Measurements from ENCODE around the gene ATP6V1C2.
A peak's percentile ranks its signal among the peaks of the same experiment; 100 is the strongest.
"Not testable (repeated sequence)": the region's sequence is repeated elsewhere in the genome, so short reads cannot be mapped to it uniquely, and the experiment has no call there.

The ATP6V1C2 gene

DNA sequence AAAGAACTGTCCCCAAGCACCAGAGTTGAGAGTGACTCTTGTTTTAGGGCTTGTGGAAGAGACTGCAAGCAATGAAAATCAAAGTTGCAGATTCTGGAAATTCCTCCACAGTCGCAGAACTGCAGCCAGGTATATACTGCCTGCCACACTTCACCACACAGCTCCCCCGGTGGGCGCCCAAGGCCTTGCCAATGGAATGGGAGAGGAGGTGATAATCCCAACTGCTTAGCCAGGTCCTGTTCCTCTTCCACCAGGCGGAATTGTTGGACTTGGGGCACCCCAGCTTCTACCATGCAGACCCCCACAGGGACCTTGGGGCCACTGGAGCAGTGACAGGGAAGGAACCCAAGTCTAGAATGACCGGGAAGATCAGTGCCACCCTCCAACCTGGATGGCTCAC lies 96.0 kb downstream of the ATP6V1C2 start:
- DNase-seq: peak in 1 of 2 donors; percentile 34

DNA sequence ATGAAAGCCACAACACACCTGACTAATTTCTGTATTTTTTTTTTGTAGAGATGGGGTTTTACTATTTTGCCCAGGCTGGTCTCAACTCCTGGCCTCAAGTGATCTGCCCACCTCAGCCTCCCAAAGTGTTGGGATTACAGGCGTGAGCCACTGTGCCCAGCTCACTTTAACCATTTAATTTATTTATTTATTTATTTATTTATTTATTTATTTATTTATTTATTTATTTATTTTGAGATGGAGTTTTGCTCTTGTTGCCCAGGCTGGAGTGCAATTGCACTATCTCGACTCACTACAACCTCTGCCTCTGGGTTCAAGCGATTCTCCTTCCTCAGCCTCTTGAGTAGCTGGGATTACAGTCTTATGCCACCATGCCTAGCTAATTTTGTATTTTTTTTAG lies 96.9 kb downstream of the ATP6V1C2 start:
- DNase-seq: not testable (repeated sequence)

DNA sequence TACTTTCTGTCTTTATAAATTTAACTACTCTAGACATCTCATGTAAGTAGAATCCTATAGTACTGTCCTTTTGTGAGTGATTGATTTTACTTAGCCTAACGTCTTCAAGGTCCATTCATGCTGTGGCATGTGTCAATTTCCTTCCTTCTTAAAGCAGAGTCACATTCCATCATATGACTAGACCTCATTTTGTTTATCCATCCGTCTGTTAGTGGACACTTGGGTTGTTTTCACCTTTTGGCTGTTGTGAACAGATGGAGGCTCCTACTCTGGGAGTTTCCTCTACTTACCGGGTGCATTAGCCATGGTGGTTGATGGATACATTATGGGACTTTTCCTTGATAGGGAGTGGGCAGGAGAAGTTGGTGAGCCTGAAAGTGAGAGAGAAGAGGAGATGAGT lies 97.6 kb downstream of the ATP6V1C2 start:
- DNase-seq: no peak

DNA sequence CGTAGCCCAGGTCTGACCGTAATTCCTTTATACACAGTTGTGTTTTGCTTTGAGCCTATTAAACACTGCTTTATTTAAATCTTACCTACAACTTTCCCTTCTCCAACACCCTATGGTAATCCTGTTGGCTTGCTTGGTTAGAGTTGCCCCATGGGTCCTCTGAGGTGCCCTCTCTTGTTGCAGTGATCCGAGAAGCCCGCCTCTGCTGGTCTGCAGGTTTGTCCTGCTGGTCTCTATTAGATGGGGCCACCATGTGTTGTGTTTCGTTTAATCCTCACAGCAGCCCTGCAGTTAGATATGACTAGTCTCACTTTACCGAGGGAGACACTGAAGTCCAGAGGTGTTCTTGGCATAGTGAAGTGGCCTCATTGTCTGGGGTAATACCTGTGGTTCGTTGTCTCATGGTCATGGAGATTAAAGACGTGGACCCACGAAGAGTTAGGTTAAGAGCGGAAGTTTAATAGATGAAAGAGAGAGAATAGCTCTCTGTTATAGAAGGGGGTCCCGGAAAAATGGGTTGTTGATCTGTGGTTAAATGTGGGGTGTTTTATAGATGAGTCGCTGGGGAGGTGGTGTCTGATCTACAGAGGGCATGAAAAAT lies 98.4 kb downstream of the ATP6V1C2 start:
- no peak for DNase-seq

DNA sequence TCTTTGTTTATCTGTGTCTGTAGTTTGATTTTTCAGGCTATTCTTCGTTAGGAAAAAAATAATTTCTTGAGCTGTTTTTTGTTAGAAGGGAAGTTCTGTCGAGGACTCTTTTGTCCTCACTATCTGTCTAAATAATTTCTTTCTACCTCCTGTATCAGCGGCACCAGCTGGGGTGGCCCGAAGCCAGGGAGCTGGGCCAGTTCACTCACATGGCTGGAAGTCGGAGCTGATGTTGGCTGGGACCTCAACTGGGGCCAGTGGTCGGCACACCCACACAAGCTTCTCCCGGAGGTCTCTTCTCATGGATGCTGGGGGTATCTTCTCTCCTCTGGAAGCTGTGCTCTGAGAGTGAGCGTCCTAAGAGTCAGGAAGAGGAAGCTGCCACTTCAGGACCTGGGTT lies 99.1 kb downstream of the ATP6V1C2 start:
- no peak for DNase-seq

DNA sequence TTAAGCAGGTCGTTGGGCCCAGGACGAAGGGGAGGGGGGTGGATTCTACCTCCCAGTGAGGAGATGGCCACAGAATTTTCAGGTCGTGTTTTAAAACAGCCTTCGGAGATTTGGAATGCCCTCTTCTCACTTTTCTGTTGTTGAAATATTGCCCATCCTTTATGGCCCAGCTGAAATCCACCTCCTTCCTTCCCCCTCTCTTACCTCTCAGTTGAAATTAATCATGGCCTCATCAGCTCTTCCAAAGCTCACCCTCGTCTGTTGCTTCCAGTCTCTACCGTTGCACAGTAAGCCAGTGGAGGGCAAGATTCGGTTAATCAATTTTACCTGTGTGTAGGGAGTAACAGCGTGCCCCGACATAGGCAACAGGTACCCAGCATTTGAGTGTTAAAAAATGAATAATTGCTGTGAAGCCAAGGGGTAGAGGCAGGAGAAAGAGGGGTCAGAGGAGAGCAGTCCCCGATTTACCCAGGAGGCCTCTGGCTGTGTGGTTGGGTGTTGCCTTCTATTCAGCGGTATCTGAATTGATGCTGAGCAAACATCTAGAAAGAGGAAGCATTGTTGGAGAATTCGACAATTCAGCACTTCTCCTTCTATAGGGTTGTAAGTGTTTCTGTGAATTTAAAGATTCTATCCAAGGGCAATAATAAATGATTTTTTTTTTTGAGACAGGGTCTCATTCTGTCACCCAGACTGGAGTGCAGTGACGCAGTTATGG lies 99.7 kb downstream of the ATP6V1C2 start:
- DNase-seq: no peak

DNA sequence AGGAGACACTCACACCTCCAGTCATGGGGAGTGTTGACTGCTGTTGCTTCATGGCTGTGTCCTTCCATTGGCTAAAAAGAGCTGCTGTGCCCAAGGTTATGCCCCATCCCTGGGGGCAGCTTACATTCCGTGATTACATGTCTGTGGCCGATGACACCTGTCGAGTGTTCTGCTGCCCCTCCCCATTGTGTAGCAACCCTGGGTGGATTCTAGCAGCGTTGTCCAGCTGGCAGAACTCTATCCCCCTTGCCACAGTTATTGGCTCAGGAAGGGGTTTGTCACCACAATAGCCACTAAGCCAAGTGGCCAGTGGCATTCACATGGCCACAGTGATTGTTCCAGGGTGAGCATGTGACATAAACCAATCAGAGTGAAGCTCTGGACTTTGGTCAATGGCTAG lies 102.8 kb downstream of the ATP6V1C2 start:
- no peak for DNase-seq

DNA sequence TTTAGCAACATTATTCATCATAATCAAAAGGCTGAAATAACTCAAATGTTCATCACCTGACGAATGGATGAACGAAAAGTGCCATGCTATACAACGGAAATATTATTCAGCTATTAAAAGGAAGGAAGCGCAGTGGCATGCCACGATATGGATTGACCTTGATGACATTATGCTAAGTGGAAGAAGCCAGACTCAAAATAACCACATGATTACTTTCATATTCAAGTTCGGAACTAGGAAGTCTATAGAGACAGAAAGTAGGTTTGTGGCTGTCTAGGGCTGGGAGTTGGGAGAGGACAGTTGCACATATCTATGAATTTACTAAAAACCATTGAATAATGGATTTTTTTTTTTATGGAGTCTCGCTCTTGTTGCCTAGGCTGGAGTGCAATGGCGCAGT lies 104.6 kb downstream of the ATP6V1C2 start:
- DNase-seq: no peak

DNA sequence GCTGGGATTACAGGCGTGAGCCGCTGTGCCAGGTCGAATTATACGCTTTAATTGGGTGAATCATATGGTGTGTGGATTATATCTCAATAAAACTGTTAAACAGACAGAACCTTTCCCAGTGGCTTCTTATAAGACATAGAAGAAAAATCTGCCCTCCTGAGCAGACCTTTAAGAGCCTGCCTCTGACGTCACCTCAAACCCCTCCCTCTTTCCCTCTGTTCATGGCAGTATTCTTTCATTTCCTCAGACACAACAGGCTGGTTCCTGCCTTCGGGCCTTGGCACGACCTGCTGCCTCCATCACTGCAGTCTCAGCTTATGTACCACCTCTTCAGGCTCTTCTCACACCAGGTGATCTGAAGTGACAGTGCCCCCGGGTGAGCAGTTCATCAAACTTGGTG lies 105.2 kb downstream of the ATP6V1C2 start:
- DNase-seq: no peak

DNA sequence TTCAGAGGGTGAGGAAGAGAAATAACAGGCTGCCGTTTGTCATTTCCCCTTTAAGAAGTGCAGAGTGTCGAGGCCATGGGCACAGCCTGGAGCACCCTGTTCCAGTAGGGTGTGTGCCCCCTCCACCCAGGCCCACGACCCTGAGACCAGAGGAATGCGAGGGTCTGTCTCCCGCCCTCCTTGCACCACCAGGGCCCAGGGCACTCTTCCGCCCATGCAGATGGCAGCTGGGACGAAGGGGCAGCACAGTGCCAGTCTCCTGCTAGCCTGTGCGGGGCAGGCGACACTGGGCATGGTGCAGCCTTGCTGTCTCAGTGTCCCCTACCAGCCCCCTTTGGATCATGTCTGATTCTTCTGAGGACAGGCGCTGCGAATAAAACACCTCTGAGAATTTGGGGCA lies 106.9 kb downstream of the ATP6V1C2 start:
- DNase-seq: no peak

DNA sequence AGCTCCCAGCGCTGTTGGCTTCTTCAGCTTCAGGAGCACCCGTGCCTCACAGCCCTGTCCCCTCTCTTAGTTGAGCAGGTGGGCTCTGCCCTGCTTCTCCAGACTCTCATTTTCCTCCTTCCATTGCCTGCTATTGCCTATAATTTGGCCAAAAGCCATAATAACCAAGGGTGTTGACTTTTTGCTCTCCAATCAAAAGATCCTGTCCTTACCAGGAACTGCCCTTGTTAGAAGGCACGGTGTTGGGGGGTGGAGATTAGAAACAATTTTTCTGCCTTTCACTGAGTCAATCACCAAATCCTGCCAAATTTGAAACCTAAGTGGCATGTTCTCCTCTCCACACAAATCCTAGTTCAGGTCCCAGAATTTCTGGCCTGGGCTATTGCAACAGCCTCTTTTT lies 107.9 kb downstream of the ATP6V1C2 start:
- no peak for DNase-seq

DNA sequence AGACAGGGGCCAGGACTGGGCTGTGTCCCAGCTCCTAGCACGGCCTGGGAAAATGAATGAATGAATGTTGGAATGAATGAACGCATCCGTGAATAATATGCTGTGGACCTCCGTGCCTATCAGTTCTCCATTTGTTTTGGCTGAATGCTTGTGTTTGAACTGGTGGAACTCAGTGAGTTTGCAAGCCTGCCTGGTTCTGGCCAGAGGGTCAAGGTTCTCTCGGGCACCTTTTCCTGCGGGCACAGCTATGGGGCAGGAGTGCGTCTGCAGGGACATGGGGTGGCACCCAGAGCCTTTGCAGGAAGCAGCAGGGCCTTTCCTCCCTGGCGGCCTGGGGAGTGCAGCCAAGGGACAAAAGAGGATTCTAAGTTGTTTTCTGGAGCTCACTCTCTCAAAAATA lies 108.8 kb downstream of the ATP6V1C2 start:
- DNase-seq: no peak

DNA sequence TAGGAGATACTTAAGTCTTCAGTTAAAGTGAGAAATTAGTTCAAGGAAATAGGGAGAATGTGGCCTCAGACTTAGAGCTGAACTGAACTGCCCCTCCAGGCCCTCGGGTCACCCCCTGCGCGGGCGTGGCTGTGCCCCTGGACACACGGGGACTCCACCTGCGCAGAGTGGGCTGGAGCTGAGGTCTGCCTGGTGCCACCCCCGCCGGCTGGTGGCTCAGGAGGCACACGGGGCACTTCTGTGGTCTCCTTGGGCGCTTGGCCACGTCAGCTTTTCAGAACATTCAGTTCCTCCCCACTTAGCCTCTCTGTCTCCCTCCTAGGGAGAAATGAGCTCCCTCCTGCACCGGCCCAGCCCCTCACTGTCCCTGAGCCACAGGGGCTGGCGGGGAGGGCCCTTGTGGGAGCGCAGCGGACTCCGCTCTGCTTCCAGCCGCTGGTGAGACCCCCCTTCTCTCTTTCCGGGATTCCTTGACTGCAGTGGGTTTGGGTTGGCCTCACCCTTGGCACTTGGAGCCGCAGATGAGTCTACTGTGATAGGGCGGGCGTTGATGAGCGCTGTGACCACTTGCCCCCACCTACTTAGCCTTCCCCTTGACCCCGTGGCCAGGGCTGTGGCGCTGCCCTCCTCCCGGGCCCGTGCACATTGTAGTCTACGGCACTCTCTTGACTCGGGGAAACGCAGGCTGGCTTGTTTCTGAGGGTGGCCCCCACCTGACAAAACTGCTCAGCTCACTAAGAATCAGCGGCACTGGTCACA lies 109.4 kb downstream of the ATP6V1C2 start:
- DNase-seq: no peak

DNA sequence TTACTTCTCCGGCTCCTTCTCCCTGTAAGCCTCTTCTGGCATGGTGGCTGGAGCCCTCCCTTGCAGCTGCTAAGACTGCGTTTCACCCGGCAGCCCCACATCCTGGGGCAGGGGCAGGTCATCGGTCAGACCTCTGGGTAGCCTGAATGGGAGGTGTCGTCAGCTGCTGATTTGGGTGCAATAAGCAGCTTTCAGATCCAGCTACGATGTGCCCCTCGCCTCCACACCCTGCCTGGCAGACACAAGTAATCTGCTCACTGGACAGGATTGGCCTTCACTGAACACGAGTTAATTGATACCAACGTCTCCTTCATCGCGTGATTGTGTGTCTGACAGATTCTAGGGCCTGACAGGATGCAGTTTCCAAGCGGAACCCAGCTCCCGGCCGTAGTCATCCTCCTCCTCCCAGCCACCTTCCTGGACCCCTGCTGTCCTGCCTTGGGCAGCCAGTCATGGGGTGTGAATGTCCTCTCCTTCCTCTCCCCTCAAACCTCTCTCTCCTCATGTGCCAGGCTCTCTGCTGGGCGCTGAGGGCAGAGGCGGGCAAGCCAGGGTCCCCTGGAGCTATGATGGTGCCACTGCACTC lies 110.1 kb downstream of the ATP6V1C2 start:
- DNase-seq: no peak

DNA sequence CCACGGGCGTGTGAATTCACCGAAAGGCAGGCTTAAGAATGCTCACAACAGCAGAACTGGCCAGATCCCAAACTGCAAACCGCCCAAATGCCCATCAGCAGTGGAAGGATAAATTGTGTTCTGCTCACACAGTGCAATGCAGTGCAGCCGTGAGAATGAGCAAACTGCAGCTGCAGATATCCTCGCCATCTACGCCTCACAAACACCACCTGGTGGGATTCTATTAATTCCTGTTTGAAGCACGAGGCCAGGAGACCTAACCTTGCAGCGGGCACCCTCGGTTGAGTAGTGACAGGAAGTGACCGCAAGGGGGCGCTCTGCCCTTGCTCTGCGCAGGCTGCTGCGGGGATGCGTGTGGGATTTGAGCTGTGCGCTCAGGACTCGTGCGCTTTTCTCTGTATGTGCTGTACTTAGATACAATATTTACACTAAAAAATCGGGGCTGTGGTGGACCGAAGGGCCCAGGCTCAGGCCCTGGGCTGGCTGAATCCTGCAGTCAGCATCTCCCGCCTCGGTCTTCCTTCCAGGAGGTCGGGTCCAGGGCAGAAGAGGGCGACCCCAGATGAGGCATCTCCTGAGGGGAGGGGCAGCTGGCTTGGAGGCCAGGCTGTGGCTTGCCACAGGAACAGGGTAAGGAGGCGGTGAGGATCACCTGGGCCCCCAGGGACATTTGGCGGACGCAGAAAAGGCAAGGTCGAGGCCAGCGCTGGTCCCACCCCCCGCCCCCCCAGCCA lies 110.9 kb downstream of the ATP6V1C2 start:
- peak; percentile 86 to 87 for DNase-seq

DNA sequence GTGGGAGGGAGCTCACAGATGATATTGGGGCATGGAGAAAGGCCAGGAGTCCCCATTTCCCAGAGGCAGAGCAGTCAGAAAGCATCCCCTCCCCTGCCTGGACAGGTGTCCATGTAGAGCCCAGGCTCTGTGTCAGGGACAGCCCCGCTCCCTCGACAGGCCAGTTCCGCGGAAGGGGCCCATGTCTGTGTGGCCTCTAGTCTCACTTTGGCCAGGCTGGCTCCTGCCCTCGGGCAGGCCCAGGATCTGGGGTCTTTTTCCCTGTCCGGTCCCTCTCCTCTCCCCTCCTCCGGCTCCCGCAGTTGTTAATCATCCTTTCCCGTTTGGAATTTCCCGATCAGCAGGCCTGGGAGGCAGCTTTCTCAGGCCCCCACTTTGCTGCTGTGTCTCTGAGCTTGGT lies 111.6 kb downstream of the ATP6V1C2 start:
- no peak for DNase-seq

DNA sequence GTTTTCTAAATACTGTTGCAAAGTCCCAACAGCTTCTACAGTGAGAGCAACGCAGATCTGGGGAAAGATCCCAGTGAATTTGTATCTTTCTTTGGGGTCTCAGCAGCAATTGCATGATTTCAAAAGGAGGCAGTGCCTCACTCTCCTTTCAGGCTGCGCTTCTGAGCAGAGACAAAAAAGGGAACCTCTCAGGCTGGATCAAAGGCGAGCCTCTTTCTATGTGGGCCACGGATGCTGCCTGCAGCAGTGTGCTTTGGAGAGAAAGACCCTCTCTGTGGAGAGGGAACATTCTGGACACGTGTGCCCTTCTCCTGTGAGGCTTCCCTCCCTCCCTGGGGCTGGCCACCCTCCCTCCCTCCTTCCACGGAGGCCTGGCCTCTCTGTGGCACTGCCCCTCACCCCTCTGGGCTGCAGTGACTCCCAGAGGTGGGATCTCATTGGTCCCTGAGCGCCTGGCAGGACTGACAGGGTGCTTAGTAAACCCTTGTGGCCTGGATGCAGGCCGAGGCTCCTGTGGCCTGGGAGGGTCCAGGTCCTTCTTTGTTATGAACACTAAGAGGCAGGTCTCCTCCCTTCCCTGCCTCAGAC lies 112.7 kb downstream of the ATP6V1C2 start:
- no peak for DNase-seq
